Endothelial cell (in vitro differentiated cells): Measurements from ENCODE around the gene MAEL. TPM values are rescaled to one million over a fixed set of nuclear protein-coding genes. Genes with fewer than 3 reads are reported as not detected.

Experiments
- DNase-seq: peaks from one replicate; pipeline ENCODE4 v3.0.0; 2021; ENCODE audit warnings: low spot score
- H3K27ac Mint-ChIP-seq: one replicate; pipeline ENCODE4 v1.8.0; 2021; ENCODE audit warnings: mixed read lengths, inconsistent platforms; ENCODE audit not compliant: unreplicated experiment
- H3K27me3 Mint-ChIP-seq: one replicate; pipeline ENCODE4 v1.8.0; 2021; ENCODE audit warnings: mild to moderate bottlenecking, moderate library complexity, mixed read lengths, inconsistent platforms; ENCODE audit not compliant: unreplicated experiment
- H3K36me3 Mint-ChIP-seq: one replicate; pipeline ENCODE4 v1.8.0; 2021; ENCODE audit warnings: mild to moderate bottlenecking, low read depth, mixed read lengths, inconsistent platforms; ENCODE audit not compliant: unreplicated experiment
- H3K4me1 Mint-ChIP-seq: one replicate; pipeline ENCODE4 v1.8.0; 2021; ENCODE audit warnings: mild to moderate bottlenecking, mixed read lengths, inconsistent platforms; ENCODE audit not compliant: unreplicated experiment
- H3K4me3 Mint-ChIP-seq: one replicate; pipeline ENCODE4 v1.8.0; 2021; ENCODE audit warnings: mild to moderate bottlenecking, mixed read lengths, inconsistent platforms; ENCODE audit not compliant: unreplicated experiment
- H3K9me3 Mint-ChIP-seq: one replicate; pipeline ENCODE4 v1.8.0; 2021; ENCODE audit warnings: mixed read lengths, inconsistent platforms; ENCODE audit not compliant: unreplicated experiment
- CTCF ChIP-seq: fragments of 200-600 bp; sonication (generic); IDR thresholded peaks from one replicate; pipeline ENCODE4 v1.5.0; 2021; ENCODE audit warnings: antibody characterized with exemption; ENCODE audit not compliant: unreplicated experiment
- total RNA-seq: library from RNA; stranded (reverse); fragmentation: NEBNext Ultra II Directional; extraction: Animal tissue kit (Norgen Biotek cat#: 25700); gene quantifications from one replicate; pipeline ENCODE4 v1.2.1, GENCODE V29; 2021; ENCODE audit not compliant: unreplicated experiment

The MAEL gene
- total RNA-seq, 1 donor from 2014 or later, result not detected

GRCh38 chr1:166978821-166979220 is 10.3 kb upstream of the MAEL start:
- H3K4me3 Mint-ChIP-seq, result no peak overlapping the region
- H3K27ac Mint-ChIP-seq, result no peak overlapping the region
- no peaks in the 10 kb centered on the region for H3K9me3 Mint-ChIP-seq
- TF ChIP-seq CTCF, result no peak
- DNase-seq, result no peak
- peaks cover 11% of the 10 kb centered on the region for H3K27me3 Mint-ChIP-seq
- no peaks in the 10 kb centered on the region for H3K36me3 Mint-ChIP-seq
- peaks cover 14% of the 10 kb centered on the region for H3K4me1 Mint-ChIP-seq

- TF ChIP-seq CTCF, result no peak
- Mint-ChIP-seq H3K27ac (no peak overlapping the region), H3K9me3 (no peaks in the 10 kb centered on the region), H3K27me3 (peaks cover 5% of the 10 kb centered on the region), H3K4me3 (no peak overlapping the region), H3K36me3 (no peaks in the 10 kb centered on the region), H3K4me1 (peaks cover 8% of the 10 kb centered on the region)
- no peak for DNase-seq
Observed at GRCh38 chr1:166980383-166980782, 8.7 kb upstream of the MAEL start.

- no peak overlapping the region for H3K4me3 Mint-ChIP-seq
- no peaks in the 10 kb centered on the region for H3K36me3 Mint-ChIP-seq
- no peak overlapping the region for H3K27ac Mint-ChIP-seq
- TF ChIP-seq CTCF, result no peak
- peaks cover 8% of the 10 kb centered on the region for H3K4me1 Mint-ChIP-seq
- H3K27me3 Mint-ChIP-seq, result peaks cover 5% of the 10 kb centered on the region
- DNase-seq, result no peak
- H3K9me3 Mint-ChIP-seq, result no peaks in the 10 kb centered on the region
Observed at GRCh38 chr1:166980818-166981217, 8.3 kb upstream of the MAEL start.

GRCh38 chr1:166981589-166981988 is 7.5 kb upstream of the MAEL start:
- no peak for DNase-seq
- Mint-ChIP-seq H3K4me1 (no peaks in the 10 kb centered on the region), H3K4me3 (no peak overlapping the region), H3K27me3 (no peaks in the 10 kb centered on the region), H3K36me3 (no peaks in the 10 kb centered on the region), H3K9me3 (no peaks in the 10 kb centered on the region), H3K27ac (no peak overlapping the region)
- no peak for TF ChIP-seq CTCF

GRCh38 chr1:166999075-166999474 is 10.0 kb downstream of the MAEL start:
- Mint-ChIP-seq H3K27ac (no peak overlapping the region), H3K4me1 (no peaks in the 10 kb centered on the region), H3K36me3 (no peaks in the 10 kb centered on the region), H3K9me3 (no peaks in the 10 kb centered on the region), H3K4me3 (no peak overlapping the region), H3K27me3 (no peaks in the 10 kb centered on the region)
- DNase-seq, result no peak
- no peak for TF ChIP-seq CTCF
